A549 treated with Hydrocortisone at 1 μM for 4 hours (cell line): ENCODE measurements around the gene TOGARAM1. TPM values are rescaled to one million over a fixed set of nuclear protein-coding genes. Genes with fewer than 3 reads are reported as not detected.

ENCODE experiments used
- total RNA-seq: library from RNA; stranded (reverse); fragments of 200-300 nt; extraction: Qiagen RNA extraction; gene quantifications from 5 replicates; pipeline ENCODE4 v1.2.3, GENCODE V29; 2022

Gene TOGARAM1
- 6.6 to 9.7 TPM (median 7.8 TPM) in 5 replicates for total RNA-seq

DNA sequence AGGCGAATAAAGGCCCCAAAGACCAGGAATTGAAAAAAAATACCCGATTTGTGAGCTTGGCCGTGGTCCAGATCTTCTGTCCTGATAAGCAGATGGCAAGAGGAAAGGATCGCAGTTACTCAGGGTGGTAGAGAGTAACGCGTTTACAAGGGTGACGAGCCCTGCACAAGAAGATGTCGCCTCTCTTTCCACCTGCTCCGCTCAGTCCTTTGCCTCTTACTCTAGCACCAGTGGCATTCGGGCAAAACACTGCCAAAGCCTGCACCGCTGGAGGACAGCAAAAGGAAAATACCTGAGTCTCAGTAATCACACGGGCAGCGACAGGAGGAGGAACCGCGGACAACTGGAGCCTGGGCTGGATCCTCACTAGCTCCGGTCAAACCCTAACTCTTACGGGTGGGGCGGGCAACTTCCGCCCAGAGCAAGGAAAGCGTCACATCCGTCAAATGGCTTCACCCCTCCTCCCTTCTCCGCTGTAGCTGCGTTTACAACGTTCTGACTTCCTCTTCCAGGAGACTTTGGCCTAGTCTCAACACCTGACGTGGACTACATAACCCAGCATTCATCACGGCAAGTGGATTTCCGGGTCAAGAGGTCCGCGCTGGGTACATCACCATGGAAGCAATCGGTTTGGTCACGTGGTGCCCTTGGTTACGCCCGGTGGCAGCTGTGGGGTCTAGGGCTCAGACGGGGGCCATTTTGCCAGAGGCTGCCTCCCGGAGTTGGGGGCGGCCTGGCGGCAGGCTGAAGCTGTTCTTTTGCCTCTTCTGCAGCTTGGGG, at the start of gene TOGARAM1, which contains the start of gene KLHL28:
Gene TOGARAM1, plus strand, starts transcription at position 637 of the 780 bp plus-strand sequence. CDS start 232 bp downstream, outside the sequence.
Gene KLHL28, minus strand, starts transcription at position 394 of the 780 bp plus-strand sequence. CDS start 16,019 bp downstream, outside the sequence.

GRCh38 chr14:45083976-45084722, 122.2 kb downstream of the TOGARAM1 start, which contains the start of gene PRPF39:
PRPF39 (plus strand) TSS chr14:45084116; CDS start chr14:45095240, 11,124 bp downstream.

Other genes starting within 250 kb of the TOGARAM1 start
- 6.1 to 7.4 TPM (median 6.6 TPM) in 5 replicates for gene KLHL28, start 243 bp upstream of the TOGARAM1 start, total RNA-seq
- 16.0 to 23.9 TPM (median 19.8 TPM) in 5 replicates for gene PRPF39, start 121.9 kb downstream of the TOGARAM1 start, total RNA-seq
- 112 to 125 TPM (median 121 TPM) in 5 replicates for gene FKBP3, start 172.3 kb downstream of the TOGARAM1 start, total RNA-seq
- 4.8 to 7.2 TPM (median 5.3 TPM) in 5 replicates for gene FANCM, start 173.7 kb downstream of the TOGARAM1 start, total RNA-seq